GM19328 (cell line): ENCODE measurements around the gene NANS.

Source experiments
- ATAC-seq: cut with Tn5 transposase; IDR thresholded peaks from one replicate; pipeline ENCODE4 v1.9.1; 2021; ENCODE audit warnings: mild to moderate bottlenecking, moderate library complexity; ENCODE audit not compliant: unreplicated experiment

Gene NANS

GRCh38 chr9:98130576-98131228 lies 74.2 kb downstream of the NANS start:
- ATAC-seq, result no peak

GRCh38 chr9:98132158-98132557 lies 75.6 kb downstream of the NANS start:
- ATAC-seq, result no peak
